ENCODE data around the gene TSHZ2.

Gene TSHZ2

DNA sequence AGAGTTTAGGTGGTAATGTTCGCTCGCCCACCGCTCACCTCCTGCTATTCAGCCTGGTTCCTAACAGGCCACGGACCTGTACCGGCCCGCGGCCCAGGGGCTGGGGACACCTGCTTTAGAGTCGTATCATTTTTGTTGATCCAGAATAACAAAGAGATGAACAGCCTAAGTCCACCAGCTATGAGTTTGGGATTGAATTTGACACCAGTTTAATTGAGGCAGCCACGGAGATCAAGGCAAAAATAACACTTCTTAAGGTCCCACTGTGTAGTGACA, 108.5 kb downstream of the TSHZ2 start:
- DNase-seq (ENCODE audit: low read depth): no peak
- no peak overlapping the region for H3K4me3 ChIP-seq (ENCODE audit: low read depth, low read length)
- TF ChIP-seq, protein P1, sequence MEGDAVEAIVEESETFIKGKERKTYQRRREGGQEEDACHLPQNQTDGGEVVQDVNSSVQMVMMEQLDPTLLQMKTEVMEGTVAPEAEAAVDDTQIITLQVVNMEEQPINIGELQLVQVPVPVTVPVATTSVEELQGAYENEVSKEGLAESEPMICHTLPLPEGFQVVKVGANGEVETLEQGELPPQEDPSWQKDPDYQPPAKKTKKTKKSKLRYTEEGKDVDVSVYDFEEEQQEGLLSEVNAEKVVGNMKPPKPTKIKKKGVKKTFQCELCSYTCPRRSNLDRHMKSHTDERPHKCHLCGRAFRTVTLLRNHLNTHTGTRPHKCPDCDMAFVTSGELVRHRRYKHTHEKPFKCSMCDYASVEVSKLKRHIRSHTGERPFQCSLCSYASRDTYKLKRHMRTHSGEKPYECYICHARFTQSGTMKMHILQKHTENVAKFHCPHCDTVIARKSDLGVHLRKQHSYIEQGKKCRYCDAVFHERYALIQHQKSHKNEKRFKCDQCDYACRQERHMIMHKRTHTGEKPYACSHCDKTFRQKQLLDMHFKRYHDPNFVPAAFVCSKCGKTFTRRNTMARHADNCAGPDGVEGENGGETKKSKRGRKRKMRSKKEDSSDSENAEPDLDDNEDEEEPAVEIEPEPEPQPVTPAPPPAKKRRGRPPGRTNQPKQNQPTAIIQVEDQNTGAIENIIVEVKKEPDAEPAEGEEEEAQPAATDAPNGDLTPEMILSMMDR (IDR thresholded peaks at IDR 0.05; ENCODE audit: low read depth, low read length, missing control alignments): no peak

DNA sequence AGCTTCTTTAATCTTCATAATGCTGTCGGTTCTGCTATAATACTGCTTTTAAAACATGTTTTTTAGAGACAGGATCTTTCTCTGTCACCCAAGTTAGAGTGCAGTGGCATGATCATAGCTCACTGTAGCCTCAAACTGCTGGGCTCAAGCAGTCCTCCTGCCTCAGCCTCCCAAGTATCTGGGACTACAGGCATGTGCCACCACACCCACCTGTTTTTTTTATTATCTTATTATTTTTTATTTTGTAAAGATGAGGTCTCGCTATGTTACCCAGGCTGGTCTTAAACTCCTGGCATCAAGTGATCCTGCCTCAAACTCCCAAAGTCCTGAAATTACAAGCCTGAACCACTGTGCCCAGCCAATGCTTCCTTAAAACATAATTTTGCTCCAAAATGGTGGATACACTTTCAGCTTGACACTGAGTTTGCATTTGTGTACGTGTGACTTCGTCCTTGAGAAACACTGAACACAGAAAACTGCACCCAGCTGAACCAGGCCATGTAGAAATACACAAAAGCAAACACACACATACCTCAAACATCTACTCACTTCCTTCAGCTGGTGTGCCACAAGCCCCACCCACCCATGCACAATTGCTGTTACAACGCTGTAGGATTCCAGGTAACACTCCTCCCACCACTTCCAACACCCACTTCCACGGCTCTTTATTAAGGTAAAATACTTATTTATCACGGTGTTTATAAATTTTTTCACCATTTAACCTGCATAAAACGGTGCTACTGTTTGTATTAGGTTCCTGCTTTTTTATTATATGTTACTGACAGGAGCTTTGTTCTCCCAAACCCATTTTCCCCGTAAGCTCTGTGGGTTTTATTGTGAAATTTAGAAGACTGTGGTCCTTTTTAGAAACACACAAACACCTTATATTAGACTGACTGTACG, 109.1 kb downstream of the TSHZ2 start:
- TF ChIP-seq, protein P1 (IDR thresholded peaks at IDR 0.05; ENCODE audit: low read depth, low read length, missing control alignments): no peak
- H3K4me3 ChIP-seq (ENCODE audit: low read depth, low read length): no peak overlapping the region
- no peak for DNase-seq (ENCODE audit: low read depth)

DNA sequence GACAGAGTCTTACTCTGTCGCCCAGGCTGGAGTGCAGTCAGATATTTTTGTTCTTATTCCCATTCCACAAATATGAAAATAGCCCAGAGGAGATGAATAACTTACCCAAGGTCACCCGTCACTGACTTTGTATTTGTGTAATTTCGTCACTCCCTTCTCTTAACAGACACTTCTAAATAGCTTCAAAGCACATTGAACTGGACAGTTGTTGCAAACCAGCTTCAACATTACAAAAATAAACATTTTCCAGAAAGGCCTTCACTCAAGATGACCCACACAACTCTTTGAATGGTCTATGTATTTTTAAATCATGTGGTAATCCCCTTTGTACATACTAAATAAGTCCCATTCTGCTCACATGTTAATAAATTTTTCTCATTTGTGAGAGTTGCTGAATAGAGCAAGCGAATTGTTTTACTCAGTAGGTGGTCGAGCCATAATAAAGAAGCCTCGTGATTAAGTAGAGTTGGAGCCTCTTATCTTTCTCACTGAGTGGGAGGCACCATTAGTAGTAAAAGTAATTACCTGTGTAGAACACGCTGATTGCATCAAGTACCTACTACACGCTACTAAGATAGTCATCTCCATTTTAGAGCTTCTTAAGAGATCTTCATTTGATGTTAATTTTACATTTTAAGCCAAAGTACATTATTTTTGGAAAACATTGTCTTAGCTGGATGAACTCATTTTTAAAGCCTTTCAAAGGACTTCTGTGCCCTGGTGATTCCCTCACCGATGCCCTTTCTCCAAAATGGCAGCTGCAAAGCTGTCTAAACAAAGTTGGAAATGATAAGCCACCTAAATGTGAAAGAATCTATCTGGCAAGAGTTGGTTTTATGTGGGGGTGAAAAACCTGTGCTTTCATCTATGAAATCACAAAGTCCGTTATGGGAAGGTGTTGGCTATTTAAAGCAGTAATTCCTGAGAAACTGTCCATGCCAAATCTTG, 110.0 kb downstream of the TSHZ2 start:
- DNase-seq (ENCODE audit: low read depth): no peak
- no peak overlapping the region for H3K4me3 ChIP-seq (ENCODE audit: low read depth, low read length)
- TF ChIP-seq, protein P1 (IDR thresholded peaks at IDR 0.05; ENCODE audit: low read depth, low read length, missing control alignments): no peak

DNA sequence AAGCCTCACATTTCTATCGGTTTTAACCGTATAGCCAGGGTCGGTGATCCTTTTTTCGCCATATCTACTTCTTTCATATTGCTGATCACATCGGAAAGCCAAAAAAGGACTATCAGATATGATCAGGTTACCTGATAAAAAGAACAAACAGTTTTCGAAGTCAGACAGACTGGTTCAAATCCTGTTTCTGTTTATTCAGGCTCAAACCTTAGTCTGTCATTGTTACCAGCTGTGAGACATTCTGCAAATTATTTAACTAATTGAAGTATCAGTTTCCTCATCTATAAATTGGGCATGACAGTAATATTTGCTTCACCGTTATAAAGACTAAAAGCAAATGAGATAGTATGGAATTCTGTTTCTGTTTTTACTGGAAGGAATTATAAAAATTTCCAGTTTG, 111.3 kb downstream of the TSHZ2 start:
- H3K4me3 ChIP-seq (ENCODE audit: low read depth, low read length): no peak overlapping the region
- no peak for DNase-seq (ENCODE audit: low read depth)
- TF ChIP-seq, protein P1 (IDR thresholded peaks at IDR 0.05; ENCODE audit: low read depth, low read length, missing control alignments): no peak

DNA sequence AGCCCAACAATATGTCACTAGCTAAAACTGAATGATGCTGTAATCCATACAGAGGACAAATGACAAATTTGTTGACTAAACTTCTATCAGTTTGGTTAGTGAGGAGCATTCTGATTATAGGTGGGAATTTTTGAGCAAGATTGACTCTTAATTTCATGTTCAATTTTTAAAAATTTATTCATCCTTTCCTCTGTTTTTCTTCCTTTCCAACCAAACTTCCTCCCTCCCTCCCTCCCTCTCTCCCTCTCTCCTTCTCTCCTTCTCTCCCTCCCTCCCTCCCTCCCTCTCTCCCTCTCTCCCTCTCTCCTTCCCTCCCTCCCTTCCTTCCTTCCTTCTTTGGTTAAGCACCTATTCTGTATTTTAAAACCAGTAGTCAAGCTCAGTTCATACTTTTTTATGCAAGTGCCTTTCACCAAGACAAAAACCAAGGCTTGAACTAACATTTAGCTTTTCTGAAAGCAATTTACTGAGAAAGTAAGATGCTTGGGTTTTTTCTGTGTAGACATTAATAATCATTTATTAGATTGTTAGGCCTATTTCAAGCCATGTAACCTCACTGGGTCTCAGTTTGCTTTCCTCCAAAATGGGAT, 112.3 kb downstream of the TSHZ2 start:
- H3K4me3 ChIP-seq (ENCODE audit: low read depth, low read length): no peak overlapping the region
- no peak for DNase-seq (ENCODE audit: low read depth)
- TF ChIP-seq, protein P1 (IDR thresholded peaks at IDR 0.05; ENCODE audit: low read depth, low read length, missing control alignments): no peak

DNA sequence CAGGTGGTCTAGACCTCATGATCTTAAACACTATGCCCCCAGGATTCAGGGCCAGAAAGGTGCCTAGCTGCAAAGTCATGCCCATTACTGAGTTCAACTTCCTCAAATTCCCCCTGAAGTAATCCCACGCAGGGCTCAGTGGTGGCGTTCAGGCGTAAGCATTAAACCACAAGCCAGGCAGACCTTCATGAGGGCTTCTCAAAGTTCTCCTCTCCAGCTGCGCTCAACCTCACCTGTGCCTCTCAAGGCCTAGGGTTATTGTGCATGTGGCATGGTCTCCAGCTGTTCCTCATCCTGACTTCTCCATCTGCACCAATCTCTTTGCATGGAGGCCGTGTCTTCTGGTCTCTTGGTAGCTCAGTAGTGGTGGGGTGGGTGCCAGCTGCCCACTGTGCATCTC, 113.6 kb downstream of the TSHZ2 start:
- TF ChIP-seq, protein P1 (IDR thresholded peaks at IDR 0.05; ENCODE audit: low read depth, low read length, missing control alignments): no peak
- no peak overlapping the region for H3K4me3 ChIP-seq (ENCODE audit: low read depth, low read length)
- DNase-seq (ENCODE audit: low read depth): no peak

All from GM12864 (cell line).